Superior temporal gyrus (tissue), 1 donor: ENCODE results near the gene DOCK3.
"Not testable (repeated sequence)": the region's sequence is repeated elsewhere in the genome, so short reads cannot be mapped to it uniquely, and the experiment has no call there.

Source experiments
- DNase-seq: peaks from one replicate; pipeline ENCODE4 v3.0.0-alpha.2; 2016; ENCODE audit errors: extremely low spot score

DOCK3 gene

GRCh38 chr3:50885070-50885850 is 210.5 kb downstream of the DOCK3 start:
- no peak for DNase-seq

GRCh38 chr3:50890688-50891344 is 216.1 kb downstream of the DOCK3 start:
- no peak for DNase-seq

- not testable (repeated sequence) for DNase-seq
These were observed 226.4 kb downstream of the DOCK3 start for GRCh38 chr3:50901097-50901496.

DNA sequence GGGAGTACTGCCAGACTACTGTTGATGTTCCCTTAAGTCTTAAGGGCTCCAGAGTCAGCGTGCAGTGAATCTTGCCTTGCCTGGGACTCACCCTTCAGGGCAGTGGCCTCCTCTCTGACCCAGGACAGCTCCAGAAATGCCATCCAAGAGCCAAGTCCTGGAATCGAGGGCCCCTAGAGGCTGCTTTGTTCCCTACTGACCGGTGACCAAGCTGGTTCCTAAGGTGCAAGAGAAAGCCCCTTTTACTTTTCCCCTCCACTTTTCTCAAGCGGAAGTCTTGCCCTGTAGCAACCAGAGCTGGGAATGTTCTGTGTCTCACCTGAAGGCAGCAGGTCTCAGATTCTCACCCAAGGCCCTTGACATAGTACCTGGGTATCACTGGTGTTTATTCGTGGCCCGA is 238.0 kb downstream of the DOCK3 start:
- DNase-seq = no peak

DNA sequence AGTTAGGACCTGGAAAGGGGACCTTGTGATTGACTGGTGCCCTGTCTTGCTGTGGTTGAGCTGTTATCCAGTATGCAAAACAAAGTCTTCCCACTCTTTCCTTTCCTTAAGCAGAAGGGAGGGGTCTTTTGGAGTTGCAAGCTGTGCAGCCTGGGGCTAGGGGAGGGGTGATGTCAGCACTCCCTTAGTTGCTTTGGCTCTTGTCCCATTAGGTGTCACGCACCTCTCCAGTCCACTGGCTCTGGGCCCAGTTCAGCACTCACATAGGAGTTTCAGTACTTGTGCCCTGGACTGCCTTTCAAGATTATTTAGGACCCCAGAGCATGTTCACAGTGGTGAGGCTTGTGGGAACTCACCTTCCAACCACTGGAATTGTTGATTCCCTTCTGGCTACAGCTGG is 238.5 kb downstream of the DOCK3 start:
- DNase-seq = no peak

- not testable (repeated sequence) for DNase-seq
These were observed 247.3 kb downstream of the DOCK3 start for GRCh38 chr3:50922071-50922470.

DNA sequence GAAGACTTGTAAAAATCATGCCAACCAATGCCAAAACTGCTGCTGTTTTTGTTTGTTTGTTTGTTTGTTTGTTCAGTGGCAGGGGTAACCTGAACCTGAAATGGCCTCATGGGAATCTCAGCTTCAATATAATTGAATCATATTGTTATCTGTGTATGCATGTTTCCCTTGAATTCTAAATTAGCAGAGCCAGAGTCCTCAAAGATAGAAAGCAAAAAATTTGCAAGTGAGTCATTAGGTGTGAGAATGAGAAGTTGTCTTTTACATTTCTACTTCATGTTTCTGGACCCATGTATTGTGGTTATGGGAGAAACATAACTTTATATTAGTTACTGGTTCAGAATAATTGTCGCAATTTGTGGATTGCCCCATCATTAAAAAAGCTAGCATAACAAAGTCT is 249.2 kb downstream of the DOCK3 start:
- DNase-seq = no peak

GRCh38 chr3:50924638-50925037 is 249.9 kb downstream of the DOCK3 start:
- DNase-seq = no peak

GRCh38 chr3:50926868-50927267 is 252.1 kb downstream of the DOCK3 start:
- DNase-seq = no peak

GRCh38 chr3:50930371-50931208 is 255.9 kb downstream of the DOCK3 start:
- no peak for DNase-seq

GRCh38 chr3:50932918-50933317 is 258.2 kb downstream of the DOCK3 start:
- DNase-seq = not testable (repeated sequence)

DNA sequence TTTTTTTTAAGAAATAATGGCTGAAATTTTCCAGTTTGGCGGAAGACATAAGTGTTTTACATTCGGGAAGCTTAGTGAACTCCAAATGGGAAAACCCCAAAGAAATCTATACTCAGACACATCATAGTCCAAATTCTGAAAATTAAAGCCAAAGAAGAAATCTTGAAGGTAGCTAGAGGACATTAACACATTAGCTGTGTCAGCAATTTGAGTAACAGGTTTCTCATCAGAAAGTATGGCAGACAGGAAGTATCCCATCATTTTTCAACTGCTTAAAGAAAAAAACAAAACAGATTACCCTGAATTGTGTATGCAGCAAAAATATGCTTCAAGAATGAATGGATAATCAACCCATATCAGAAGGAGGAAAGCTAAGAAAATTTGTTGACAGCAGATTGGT is 261.7 kb downstream of the DOCK3 start:
- no peak for DNase-seq

DNA sequence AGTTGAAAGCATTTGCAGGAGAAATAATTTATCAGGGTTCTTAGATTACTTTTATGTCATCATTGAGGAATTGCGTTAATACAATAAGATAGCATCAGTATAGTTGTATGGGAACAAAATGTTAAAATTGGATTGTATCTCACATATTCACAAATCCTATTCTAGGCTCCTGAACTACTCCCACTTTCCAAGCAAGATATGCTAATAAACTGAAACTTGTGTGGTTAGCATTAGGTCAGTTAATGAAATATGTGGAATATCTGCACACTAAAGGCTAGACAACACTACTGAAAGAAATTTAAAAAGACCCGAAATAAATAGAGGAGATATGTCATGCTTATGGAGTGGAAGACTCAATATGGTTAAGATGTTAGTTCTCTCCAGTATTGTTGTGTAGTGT is 272.7 kb downstream of the DOCK3 start:
- no peak for DNase-seq

DNA sequence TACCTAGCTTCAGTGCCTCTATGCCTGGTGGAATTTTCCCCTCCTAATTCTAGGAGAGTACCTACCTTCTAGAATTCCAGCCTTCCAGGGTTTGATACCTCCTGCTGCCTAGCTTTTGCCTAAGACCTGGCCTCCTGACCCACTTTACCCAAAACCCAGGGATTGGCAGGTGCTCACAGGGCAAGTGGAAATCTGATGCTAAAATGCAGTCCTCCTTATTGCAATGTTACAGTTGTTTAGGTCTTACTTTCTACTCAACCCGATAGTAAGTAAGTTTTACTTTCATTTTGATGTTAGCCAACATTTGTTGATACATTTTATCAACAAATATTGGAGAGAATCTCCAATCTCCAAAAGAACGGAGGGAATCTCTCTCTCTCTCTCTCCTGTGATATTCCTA is 275.9 kb downstream of the DOCK3 start:
- no peak for DNase-seq

DNA sequence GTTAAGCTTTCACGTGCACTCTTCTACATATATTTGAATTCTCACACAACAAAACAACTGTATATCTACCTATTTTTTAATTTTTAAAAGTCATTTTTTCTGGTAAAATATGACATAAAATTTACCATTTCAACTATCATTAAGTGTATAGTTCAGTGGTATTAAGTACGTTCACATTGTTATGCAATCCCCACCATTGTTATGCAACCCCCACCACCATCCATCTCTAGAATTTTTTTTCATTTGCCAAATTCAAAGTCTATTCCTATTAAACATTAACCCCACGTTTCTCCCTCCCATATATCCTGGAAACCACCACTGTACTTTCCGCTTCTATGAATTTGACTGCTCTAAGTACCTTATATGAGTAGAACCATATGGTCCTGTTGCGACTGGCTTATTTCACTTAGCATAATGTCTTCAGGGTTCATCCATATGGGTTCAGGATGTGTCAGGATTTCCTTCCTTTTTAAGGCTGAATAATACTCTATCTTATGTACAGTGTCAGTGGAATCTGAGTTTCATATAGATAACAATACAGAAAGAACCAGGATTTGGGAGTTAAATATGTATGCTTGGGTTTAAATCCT is 279.2 kb downstream of the DOCK3 start:
- no peak for DNase-seq

- DNase-seq = no peak
These were observed 286.7 kb downstream of the DOCK3 start for GRCh38 chr3:50961386-50961785.

DNA sequence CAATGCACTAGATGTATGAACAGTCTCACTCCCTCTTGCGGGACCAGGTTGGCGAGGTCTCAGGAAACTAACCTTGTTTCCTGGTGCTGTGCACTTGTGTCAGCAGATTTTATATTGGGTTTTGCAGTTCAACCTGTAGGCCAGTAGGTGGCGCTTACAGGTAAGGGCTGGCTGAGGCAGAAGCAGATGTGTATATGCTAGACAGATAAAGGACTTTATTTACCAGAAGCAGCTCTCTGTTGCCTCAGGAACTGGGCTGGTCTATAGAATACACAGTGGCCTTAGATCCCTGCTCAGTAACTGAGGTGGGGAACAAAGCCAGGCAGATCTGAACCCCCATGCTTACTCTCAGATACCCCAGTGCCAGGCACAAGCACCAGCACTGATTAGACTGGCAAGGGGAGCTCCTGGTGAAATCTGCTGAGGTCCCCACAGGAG is 296.8 kb downstream of the DOCK3 start:
- no peak for DNase-seq

GRCh38 chr3:50972029-50972428 is 297.3 kb downstream of the DOCK3 start:
- no peak for DNase-seq

DNA sequence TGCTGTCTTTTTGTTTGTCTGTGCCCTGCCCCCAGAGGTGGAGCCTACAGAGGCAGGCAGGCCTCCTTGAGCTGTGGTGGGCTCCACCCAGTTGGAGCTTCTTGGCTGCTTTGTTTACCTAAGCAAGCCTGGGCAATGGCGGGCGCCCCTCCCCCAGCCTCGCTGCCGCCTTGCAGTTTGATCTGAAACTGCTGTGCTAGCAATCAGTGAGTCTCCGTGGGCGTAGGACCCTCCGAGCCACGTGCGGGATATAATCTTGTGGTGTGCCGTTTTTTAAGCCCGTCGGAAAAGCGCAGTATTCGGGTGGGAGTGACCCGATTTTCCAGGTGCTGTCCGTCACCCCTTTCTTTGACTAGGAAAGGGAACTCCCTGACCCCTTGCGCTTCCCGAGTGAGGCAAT is 303.9 kb downstream of the DOCK3 start:
- DNase-seq = not testable (repeated sequence)

- no peak for DNase-seq
These were observed 304.4 kb downstream of the DOCK3 start for GRCh38 chr3:50978991-50979667.

GRCh38 chr3:50982540-50983325 is 308.0 kb downstream of the DOCK3 start:
- DNase-seq = no peak
